ENCODE data around the gene PIK3C2G.
"Not testable (repeated sequence)": the region's sequence is repeated elsewhere in the genome, so short reads cannot be mapped to it uniquely, and the experiment has no call there.

Gene PIK3C2G

DNA sequence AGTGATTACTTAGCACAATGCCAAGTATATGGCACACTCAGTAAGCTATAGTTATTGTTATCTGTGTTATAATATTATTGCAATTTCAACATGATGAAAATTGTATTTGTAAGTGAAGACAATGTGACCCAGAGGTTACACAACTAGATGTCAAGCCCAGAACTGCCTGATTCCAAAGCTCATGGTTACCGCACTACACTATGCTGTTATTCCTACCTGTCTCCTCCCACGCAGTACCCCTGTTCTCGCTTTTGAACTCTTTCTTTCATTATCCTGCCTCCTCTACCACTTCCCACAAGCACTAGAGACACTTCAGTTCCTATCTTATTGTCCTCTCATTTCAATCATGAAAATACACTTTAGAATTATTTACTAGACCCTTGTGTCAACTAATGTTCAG, 383.2 kb downstream of the PIK3C2G start:
- DNase-seq (ENCODE audit: low read depth): no peak

DNA sequence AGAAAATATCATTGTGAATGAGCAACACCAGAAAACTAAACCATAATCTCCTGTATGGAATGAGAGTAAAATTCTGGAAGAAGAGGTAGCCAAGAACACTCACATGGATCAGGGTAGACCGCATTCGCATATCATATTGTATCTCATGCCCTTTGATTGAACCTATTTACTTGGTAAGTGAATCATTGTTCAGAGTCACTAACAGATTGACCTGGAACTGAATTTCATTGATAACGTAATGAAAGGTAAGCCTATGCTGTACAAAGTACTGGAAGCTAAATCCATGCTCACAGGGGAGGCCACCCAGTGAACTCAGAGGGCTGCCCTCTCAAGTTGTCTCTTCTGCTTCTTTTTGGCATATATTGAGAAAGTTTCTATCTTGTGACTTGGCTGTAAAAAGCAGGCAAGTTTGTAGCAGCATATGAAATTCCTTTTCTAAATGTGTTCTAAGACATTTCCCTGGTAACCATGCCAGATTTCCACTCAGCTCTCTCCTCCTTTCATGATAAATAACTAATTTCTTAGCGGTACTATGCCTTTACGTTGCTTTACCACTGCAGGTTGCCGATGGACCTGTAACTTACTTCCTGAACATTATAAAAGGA, 385.1 kb downstream of the PIK3C2G start:
- no peak for DNase-seq (ENCODE audit: low read depth)

DNA sequence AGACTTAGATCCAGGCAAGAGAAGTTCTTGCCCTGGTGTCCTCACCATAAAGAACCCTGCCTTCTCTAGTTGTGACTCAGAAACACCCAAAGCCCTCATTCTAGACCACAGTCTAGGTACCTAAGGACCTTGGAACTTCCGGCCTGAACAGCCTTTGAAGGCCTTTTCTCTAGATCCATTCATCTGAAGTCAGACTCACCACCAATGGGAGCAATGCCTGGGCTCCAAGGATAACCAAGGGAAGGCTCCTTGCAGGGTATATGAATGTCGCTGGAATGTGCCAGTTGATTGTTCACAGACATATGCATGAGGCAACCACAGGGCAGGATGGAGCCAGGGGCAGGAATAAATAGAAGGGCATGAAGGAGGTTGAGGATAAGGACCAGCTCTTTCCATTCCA, 390.2 kb downstream of the PIK3C2G start:
- no peak for DNase-seq (ENCODE audit: low read depth)

DNA sequence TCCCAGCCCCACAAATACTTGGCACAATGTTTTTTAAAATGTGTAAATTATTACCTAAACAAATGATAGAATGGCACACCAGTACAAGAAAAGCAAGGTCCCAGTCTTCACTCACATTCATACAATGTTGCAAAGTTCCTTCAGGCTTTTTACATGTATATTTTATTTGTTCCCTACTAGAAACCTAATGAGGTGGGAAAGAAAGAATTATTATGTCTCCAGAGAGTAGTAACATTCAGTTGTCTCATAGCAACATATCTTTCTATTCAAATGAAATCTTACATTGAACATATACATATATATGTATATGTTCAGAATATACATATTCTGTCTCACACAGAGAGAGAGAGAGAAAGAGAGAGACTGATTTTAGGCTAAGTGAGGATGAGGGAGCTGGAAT, 391.3 kb downstream of the PIK3C2G start:
- DNase-seq (ENCODE audit: low read depth): no peak

DNA sequence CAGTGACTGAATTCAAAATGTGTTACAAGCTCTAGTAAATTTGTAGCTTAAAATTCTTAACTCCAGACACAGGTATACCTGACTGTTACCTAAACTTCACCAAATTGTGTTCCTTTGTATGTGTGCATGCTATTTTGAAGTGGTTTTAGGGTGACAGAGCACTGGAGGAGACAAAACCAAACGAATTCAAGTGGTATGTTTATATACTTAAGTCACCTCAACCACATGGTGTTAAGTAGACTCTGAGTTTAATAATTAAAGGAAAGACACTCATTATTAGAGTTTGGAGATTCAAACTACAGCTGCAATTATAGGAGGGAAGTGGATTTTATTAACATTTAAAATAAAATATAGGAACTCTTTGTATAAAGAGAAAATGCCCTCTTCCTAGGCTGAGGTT, 392.1 kb downstream of the PIK3C2G start:
- no peak for DNase-seq (ENCODE audit: low read depth)

DNA sequence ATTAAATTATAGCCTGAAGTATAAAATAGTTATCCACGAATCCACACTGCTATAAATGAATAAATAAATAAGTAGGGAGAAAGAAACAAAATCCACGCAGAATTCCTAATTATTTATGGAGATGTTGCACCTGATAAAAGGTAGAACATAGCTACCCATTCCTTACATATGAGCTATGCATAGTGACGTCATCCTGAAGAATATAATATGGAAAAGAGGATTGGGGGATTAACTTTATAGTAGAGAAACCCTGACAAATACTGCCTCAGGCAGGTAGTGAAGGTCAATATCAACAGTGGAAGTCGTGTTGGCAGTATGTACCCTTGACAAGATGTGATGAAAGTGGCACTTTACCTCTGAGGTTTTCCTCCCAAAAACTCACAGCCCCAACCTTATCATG, 394.0 kb downstream of the PIK3C2G start:
- no peak for DNase-seq (ENCODE audit: low read depth)

DNA sequence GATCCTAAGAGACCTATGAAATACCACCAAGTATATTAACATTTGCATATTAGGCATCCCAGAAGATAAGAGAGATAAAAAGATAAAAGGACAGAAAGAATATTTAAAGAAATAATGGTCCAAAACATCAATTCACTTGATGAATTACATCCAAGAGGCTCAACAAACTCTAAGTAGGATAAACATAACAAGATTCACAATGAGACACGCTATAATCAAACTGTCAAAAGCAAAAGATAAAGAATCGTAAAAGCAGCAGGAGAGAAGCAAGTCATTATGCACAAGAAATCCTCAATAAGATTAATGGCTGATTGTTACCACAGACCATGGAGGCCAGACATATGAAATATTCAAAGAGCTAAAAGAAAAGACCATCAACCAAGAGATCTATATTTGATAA, 396.9 kb downstream of the PIK3C2G start:
- DNase-seq (ENCODE audit: low read depth): no peak

DNA sequence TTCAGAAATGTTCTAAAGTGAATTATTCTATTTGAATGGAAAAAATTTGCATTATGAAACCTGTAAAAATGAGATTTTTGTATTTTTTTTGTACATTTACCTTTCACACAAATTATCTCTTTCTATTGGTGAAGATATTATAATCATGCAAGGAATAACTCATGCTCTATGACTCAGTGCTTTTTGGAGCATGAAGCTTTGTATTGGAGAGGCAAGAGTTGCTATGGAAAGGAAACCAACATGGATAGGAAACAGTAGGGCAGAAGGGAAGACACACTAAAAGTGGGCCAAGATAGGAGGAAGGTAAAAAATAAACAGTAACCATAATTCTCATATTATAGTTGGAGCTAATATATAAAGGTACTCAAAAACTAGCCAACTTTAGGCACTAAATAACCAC, 397.5 kb downstream of the PIK3C2G start:
- DNase-seq (ENCODE audit: low read depth): no peak

DNA sequence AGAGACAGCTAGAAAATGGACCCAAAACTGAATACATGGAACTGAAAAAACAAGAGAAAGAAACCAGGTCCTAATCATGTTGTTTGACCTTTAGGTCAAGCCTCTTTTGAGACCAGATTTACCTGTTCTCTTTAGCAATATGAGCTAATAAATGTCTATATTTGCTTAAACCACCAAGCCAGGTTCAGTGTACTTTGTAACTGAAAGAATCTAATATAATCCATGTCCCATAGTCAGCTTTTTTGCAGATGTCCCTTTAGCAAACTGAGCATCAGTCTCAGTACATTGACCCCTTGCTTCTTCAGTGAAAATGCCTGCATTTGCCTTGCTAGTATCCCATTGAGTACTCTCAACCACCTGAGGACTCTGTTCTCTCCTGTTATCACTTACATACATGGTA, 414.8 kb downstream of the PIK3C2G start:
- DNase-seq (ENCODE audit: low read depth): no peak

DNA sequence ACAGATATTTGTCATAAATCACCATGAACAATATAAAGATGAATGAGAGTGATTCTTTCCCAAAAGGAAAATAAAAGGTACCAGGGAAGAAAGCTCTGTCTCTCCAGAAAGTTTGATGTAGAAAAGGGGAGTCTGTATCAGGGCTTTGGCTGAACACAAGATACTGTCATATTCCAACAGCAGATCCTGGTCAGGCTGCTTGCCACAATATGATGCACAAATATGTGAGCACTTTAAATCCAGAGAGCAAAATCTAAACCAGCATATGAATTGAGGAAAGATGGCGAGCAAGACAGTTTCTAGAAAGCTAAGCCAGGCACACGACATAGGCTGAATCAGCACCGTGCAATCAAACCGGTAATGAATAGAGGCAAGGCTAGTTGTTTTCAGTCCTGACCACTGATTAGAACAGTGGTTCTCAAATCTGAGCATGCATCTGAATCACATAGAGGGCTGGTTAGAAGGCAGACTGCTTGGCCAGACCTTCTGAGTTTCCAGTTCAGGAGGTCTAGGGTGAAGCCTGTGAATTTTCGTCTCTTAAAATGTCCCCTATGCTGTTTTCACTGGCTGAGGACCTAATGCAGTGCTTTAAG, 415.8 kb downstream of the PIK3C2G start:
- no peak for DNase-seq (ENCODE audit: low read depth)

DNA sequence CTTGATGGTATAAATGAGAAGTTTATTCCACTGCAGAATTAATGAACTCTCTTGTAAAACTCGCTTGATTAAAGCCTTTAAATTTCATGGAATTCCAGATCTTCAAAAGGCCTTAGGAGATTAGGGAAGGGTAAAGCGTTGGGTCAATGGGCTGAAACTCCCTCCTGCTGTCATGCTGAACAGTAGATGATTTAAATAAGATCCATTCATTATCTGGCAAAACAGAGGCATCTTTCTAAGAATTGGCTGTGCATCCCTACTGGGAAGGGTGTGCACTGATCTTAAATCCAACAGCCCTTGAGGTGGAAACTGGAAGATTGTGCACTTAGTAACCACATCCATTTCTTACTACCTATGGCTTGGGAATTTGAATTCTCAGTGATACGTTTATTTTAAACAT, 420.5 kb downstream of the PIK3C2G start:
- no peak for DNase-seq (ENCODE audit: low read depth)

DNA sequence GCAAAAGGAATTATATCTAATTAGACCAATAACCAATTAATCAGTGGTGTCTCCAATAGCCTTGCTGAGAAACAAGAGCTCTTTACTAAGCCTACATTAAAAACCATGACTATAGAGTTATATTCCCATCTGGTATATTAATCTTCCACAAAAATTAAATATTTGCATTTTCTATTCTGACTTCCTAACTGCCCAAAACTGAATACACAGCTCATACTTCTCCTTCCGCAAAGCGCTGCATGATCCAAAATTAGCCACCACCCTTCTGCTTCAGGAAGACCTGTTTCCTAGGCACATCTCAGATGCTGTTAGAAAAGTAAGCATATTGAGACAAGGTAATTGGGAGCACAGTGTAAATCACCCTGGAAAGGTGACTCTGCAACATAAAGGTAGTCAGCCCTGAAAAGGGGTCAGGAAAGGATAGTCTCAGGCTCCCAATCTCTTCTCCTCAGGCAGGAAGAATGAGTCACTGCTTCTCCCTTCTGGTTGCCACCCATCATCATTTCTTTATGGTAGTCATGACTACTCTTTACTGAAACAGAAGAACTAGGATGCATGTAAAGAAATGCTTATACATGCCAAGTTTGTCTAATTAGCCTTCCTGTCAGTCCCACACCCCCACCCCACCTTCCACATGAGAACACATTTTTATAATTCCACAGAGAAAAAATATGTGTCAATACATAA, 422.2 kb downstream of the PIK3C2G start:
- DNase-seq (ENCODE audit: low read depth): no peak

DNA sequence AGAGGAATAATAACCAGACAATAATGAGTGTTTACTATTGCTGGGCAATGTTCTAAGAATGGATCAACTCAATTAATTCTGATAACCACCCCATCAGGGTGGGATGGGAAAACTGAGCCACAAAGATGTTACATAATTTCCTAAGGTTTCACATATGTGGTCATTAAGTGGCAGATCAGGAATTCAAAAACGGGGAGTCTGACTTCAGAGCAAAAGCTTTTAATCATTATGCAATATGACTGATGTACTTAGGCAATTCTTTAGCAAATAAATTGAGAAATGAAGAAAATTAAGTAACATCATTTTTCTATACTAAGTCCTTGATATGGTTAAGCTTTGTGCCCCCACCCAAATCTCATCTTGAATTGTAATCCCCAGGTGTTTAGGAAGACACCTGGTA, 423.1 kb downstream of the PIK3C2G start:
- no peak for DNase-seq (ENCODE audit: low read depth)

DNA sequence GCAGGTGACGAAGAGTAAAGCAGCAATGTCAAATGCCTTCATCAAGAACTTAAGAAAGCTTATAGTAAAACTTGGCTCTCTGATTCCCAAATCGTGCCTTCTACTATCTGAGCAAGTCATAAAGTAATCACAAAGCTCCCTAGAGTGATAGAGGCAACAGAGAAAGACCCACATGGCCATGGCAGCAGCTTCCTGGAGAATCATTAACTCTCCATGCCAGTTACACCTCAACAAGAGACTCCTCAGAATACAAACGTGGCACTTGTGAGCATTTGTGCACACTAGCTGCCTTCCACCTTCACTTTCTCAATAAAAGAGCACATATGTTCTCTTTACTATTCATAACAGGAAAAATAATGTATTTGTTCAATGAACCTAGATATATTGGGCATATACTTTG, 428.5 kb downstream of the PIK3C2G start:
- no peak for DNase-seq (ENCODE audit: low read depth)

DNA sequence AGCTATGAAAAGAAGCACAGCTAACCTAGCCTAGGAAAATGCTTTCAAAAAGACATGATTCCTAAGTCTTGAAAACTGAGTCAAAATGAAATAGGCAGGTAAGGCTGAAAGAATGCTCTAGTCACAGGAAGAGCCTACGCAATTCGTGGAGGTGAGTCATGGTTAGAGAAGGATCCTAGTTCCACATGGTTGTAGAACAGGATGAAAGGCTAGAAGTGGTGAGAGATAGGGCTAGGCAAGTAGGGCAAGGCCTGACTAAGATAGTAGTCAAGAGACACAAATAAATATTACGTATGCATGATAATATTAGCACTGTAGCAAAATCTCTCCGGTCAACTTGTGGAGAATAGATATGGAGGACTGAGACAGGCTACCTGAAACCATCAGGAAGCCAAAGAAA, 429.3 kb downstream of the PIK3C2G start:
- DNase-seq (ENCODE audit: low read depth): no peak

DNA sequence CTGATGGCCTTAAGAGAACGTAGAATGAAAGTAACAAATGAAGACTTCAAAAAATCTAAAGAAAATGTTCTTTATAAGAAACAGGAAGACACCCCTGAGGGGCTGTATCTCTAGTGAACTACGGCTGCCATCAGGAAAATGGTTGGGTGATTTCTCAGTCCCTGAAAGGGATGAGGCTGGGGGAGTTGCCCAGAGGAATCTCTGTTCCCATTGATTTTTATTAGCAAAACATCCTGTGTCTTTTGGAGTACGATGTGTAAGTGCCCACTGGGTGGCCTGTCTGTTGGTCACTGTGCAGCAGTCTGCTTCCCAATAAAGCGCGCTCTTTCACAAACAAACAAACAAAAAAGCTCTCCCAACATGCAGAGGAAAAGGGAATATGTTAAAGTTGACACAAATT, 432.7 kb downstream of the PIK3C2G start:
- DNase-seq (ENCODE audit: low read depth): not testable (repeated sequence)

DNA sequence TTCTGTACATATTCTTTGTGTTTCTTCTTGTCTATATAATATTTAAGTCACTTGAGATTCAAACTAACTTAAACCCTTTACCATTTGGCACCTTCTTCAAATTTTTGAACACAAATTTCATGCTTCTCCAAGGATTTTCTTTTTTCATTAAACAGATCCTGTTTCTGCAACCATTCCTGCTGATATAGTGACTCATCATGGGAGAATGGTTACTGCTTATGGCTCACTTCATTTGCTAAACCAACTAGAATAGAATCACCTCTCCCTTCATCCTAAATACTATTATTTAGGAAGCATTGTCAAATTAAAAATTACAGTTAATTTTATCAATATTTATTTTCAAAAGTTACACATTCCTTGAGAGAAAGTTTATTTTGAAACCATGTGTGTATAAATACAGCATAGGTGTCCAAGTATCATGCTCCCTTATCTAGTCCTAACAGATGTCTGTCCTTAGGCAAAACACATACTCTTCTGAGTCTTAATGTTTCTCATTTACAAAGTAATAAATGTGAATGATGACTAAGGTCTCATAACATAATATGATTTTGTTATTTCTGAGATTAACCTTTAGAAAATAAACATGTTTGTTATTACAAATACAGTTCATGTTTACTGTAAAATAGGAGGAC, 435.8 kb downstream of the PIK3C2G start:
- no peak for DNase-seq (ENCODE audit: low read depth)
